KBM-7 (cell line): ENCODE measurements around the gene GNS.

Source experiments
- DNase-seq: peaks from one replicate; pipeline ENCODE4 v3.0.0-alpha.2; 2015
- in situ Hi-C: fragments of 300-500 bp; cut with MboI; formaldehyde crosslinking; loops from 2 replicates; pipeline ENCODE4 v1.14.3; 2020; ENCODE audit warnings: low sequenced_read_pairs, low pct_unique_long_range_greater_than_20kb, mixed read lengths

Gene GNS

DNA sequence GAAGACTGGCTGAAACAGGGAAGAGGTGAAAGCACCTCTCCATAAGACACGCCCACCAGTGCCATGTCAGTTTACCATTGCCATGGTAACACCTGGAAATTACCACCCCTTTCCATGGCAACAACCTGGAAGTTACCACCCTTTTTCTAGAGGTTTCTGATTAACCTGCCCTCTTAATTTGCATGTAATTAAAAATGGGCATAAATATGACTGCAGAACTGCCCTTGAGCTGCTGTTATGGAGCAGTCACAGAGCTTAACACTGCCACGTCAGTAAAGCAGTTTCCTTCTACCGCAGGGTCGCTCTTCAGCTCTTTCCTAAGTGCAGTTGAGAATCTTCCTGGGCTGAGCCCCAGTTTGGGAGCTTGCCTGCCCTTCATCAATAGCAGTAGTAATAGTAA lies 93.7 kb downstream of the GNS start:
- DNase-seq = peak; percentile 32
- in situ Hi-C loops = no loop called here
